Lower leg skin (tissue), 4 donors: ENCODE data around the gene PXMP2. TPM values are rescaled to one million over a fixed set of nuclear protein-coding genes. Genes with fewer than 3 reads are reported as not detected.

Experiments used
- DNase-seq, 2 donors: peaks; one replicate each; pipeline ENCODE4 v3.0.0-alpha.2; 2019; ENCODE audit warnings: low spot score in 2 of 2
- H3K4me3 ChIP-seq: fragments of 200-600 bp; sonication (generic); 2 replicates; pipeline ENCODE4 v1.5.1; 2017; ENCODE audit warnings: mild to moderate bottlenecking, low read depth; ENCODE audit not compliant: poor library complexity, severe bottlenecking
- POLR2A ChIP-seq, 2 donors: fragments of 450-650 bp; IDR thresholded peaks; one replicate each; pipeline ENCODE4 v1.6.1; 2016 to 2017; ENCODE audit warnings: antibody characterized with exemption in 2 of 2, mild to moderate bottlenecking in 1 of 2, moderate library complexity in 1 of 2
- WGBS, 2 donors: methylation state at CpG; one replicate each; pipeline ENCODE4 v1.1.5; 2018; 5-methylcytosine and 5-hydroxymethylcytosine counted together
- intact Hi-C: fragments of 100-400 bp; cut with DNase I; formaldehyde crosslinking; loops from one replicate; pipeline ENCODE4 v1.15.0; 2023; ENCODE audit warnings: low total_unique reads
- total RNA-seq, 4 donors: library from RNA; depleted of rRNA; stranded (reverse); fragments of >200 nt; gene quantifications; one replicate each; pipeline ENCODE4 v1.1.0, GENCODE V29; 2016
- TF ChIP-seq, protein P1 (sequence below), 3 donors: fragments of 450-650 bp; IDR thresholded peaks; one replicate each; pipeline ENCODE4 v1.5.1; 2016; ENCODE audit warnings: antibody characterized with exemption in 3 of 3, mild to moderate bottlenecking in 3 of 3, moderate library complexity in 2 of 3

PXMP2 gene
- total RNA-seq, 4 donors from 2014 or later: 13.7 to 33.4 (median 19.1) TPM

DNA sequence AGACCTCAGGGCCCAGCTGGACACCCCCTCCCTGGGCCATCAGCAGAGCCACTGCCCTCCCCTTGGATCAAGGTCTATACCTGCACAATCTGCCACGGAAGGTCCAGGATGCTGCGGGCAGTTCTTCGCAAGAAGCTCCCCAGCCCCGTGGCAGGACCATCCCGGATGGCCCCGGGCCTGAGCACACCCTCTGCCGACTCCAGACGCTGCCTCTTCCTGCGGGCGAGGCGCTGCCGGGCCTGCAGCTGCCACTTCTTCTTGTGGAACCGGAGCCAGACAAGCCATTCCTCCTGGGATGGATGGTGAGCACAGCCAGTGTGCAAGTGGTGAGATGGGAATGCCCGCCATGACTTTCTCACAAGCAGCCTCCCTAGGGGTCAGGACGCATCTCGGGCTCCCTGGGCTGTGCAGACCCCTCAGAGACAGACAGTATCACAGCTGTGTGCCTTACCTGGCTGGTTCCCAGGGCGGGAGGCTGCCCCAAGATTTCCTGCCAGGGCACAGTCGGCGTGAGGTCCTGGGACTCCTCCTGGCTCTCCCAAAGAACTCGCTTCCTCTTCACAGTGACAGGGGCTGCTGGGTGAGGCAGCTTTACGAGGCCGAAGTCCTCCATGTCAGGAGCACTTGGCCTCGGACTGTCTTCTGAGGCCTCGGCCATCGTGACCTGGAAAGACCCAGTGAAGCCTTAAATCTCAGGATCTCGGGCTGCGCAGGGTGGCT is 38.0 kb upstream of the PXMP2 start:
- intact Hi-C loops: no loop called here
- no peak for DNase-seq
- no peak for TF ChIP-seq POLR2A (IDR thresholded peaks at IDR 0.05)
- TF ChIP-seq, protein P1, sequence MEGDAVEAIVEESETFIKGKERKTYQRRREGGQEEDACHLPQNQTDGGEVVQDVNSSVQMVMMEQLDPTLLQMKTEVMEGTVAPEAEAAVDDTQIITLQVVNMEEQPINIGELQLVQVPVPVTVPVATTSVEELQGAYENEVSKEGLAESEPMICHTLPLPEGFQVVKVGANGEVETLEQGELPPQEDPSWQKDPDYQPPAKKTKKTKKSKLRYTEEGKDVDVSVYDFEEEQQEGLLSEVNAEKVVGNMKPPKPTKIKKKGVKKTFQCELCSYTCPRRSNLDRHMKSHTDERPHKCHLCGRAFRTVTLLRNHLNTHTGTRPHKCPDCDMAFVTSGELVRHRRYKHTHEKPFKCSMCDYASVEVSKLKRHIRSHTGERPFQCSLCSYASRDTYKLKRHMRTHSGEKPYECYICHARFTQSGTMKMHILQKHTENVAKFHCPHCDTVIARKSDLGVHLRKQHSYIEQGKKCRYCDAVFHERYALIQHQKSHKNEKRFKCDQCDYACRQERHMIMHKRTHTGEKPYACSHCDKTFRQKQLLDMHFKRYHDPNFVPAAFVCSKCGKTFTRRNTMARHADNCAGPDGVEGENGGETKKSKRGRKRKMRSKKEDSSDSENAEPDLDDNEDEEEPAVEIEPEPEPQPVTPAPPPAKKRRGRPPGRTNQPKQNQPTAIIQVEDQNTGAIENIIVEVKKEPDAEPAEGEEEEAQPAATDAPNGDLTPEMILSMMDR (IDR thresholded peaks at IDR 0.05): no peak
- WGBS, 2 donors: 92 to 93% methylated on average over 20 to 23 of the region's 27 CpGs
- H3K4me3 ChIP-seq: no peak overlapping the region

DNA sequence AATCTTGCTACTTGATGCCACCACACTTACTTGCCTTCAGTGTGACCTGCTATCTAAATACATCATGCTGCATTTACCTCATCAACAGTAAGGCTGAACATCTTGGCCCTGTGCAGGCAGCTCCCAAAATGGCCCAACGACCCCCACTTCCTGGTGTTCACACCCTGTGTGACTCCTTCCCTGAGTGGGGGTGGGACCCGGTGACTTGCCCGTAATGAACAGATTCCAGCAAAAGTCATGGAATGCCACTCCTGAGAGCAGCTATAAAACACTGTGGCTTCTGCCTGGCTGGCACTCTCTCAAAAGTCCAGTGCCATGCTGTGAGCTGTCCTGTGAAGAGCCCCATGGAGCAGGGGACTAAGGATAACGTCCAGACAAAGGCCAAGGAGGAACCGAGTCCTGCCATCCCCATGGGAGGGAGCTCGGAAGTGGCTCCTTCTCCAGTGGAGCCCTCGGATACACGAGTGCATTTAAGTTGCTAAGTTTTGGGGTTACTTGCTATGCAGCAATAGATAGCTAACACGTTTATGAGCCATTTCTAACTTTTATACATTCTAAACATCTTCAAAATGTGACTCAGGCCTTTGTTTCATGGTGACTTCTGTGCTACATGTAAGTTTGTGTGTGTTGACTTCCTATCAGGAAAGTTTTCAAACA is 35.8 kb upstream of the PXMP2 start:
- DNase-seq: no peak
- H3K4me3 ChIP-seq: no peak overlapping the region
- no peak for TF ChIP-seq POLR2A (IDR thresholded peaks at IDR 0.05)
- TF ChIP-seq, protein P1 (IDR thresholded peaks at IDR 0.05): no peak
- 82 to 88% methylated on average over 9 of the region's 9 CpGs for WGBS, 2 donors
- intact Hi-C loops: no loop called here

DNA sequence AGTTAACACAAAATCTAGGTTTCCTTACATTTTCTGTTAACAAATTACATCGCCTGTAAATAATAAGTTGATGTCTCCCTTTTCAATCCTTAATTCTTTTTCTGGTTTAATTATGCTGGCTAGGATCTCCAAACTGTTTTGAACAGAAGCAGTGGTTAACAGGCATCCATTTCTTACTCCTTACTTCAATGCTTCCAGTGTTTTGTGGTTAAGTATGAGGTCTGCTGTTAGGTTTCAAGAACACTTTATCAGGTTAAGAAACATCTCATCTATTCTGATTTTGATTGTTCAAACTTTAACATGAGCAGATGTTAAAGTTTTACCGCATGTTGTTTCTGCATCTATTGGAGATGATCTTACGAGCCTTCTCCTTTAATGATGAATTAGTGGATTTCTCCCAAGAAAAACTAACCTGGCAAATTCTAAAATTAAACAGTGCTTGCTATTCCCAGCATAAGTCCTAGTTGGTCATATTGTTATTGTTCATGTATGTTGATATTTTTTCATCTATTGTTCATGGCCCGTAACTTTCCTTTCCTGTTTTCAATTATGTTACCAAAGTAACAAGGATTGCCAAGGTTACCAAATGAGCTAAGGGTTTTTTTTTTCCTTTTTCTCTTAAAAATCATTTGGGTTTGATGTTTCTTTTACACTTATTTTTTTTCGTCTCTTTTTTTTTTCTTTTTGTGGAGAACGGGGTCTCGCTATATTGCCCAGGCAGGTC is 33.7 kb upstream of the PXMP2 start:
- no peak for DNase-seq
- no peak for TF ChIP-seq POLR2A (IDR thresholded peaks at IDR 0.05)
- H3K4me3 ChIP-seq: no peak overlapping the region
- intact Hi-C loops: no loop called here
- WGBS, 2 donors: 76 to 78% methylated on average over 7 of the region's 7 CpGs

DNA sequence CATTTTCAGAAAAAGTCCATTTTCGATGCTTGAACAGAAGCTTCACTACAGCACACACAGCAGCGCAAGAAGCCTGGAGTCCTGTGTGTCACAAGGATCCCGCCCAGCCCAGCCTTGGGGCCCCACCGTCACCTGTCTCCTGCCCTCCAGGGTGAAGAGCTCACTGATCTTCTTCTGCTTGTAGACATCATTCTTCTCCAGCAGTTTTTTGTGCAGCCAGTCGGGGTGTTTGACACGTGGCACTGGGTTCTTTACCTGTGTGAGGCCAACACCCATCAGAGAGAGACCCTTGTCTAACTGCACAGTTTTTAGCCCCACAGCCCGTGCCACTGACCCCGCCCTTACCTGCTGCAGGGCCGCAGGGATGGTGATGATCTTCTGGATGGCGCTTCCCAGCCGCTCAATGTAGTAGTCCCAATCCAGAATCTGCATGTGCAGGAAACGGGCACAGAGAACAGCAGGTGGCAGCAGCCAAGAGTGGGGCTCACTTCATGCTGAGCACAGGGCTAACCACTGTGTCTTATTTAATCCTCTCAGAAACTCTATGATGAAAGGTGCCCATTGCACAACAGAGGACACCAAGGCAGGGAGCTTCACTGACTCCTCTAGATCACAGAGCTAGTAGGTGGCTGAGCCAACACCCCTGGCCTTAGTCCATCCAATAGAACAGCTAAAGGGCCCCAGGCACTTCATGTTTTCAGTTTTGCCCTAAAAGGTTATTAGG is 30.2 kb upstream of the PXMP2 start:
- no peak for DNase-seq
- no peak for TF ChIP-seq POLR2A (IDR thresholded peaks at IDR 0.05)
- TF ChIP-seq, protein P1 (IDR thresholded peaks at IDR 0.05): no peak
- H3K4me3 ChIP-seq: no peak overlapping the region
- intact Hi-C loops: no loop called here
- WGBS, 2 donors: 90 to 94% methylated on average over 12 of the region's 12 CpGs

DNA sequence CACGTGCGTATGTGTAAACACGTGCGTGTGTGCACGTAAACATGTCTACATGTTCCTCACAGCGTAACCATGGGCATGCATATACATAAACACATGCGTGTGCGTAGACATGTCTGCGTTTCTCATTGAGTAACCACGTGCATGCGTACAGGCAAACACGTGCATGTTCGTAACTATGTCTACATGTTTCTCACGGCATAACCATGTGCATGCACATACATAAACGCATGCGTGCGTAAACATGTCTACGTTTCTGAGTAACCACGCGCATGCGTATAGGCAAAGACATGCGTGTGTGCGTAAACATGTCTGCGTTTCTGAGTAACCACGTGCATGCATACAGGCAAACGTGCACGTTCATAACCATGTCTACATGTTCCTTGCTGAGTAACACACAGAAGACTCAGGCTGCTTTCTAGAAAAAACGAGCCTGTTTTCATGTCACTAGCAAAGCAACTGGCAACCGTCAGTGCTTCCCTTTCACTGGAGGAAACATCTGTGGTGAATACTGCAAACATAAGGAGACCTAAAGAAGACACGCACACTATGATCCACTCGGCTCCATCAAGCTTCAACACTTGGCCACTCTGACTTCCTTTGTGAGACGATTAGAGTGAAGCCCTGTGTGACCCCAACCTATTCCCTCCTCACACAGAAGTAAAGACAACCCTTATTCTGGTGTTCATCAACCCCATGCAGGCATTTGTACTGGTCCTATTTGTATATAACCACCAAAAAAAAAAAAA is 29.1 kb upstream of the PXMP2 start:
- WGBS, 2 donors: 88 to 90% methylated on average over 32 of the region's 32 CpGs

More for the DNA sequence above, 29.1 kb upstream of the PXMP2 start:
- DNase-seq: no peak
- no peak for TF ChIP-seq POLR2A (IDR thresholded peaks at IDR 0.05)
- TF ChIP-seq, protein P1 (IDR thresholded peaks at IDR 0.05): no peak
- H3K4me3 ChIP-seq: no peak overlapping the region
- intact Hi-C loops: no loop called here
